Stimulated activated naive CD8-positive, alpha-beta T cell treated with anti-CD3 and anti-CD28 coated beads, Interleukin-15, Interleukin-2, amounts not matched to agents 100 U/mL and 50 U/mL, for 24 hours (primary cell): ENCODE data around the gene CHRM5.

Experiments used
- ATAC-seq: fragments of 150-1000 bp; cut with Tn5 transposase; one replicate; pipeline ENCODE4 v1.10.0; 2021
- DNase-seq: peaks from one replicate; pipeline ENCODE4 v3.0.0; 2021

CHRM5 gene

GRCh38 chr15:34085746-34086145 lies 117.4 kb downstream of the CHRM5 start:
- ATAC-seq = no peak
- no peak for DNase-seq

- DNase-seq (no peak), ATAC-seq (no peak)
These were observed 131.6 kb downstream of the CHRM5 start for GRCh38 chr15:34099914-34100313.

GRCh38 chr15:34101366-34102174 lies 133.3 kb downstream of the CHRM5 start, which contains the start of the genes EMC7 and PGBD4:
EMC7 (minus strand) TSS chr15:34101862; CDS start chr15:34101839, 23 bp downstream.
PGBD4 (plus strand) TSS chr15:34102083; CDS start chr15:34102532, 449 bp downstream.
- DNase-seq (peak; percentile 99), ATAC-seq (peak; percentile 100)

GRCh38 chr15:34102175-34102925 lies 134.1 kb downstream of the CHRM5 start:
- no peak for ATAC-seq
- peak; percentile 7 for DNase-seq

- DNase-seq = no peak
- no peak for ATAC-seq
These were observed 138.1 kb downstream of the CHRM5 start for GRCh38 chr15:34106423-34106822.

- ATAC-seq (no peak), DNase-seq (no peak)
These were observed 139.0 kb downstream of the CHRM5 start for GRCh38 chr15:34107315-34107714.

GRCh38 chr15:34109797-34110663 lies 141.7 kb downstream of the CHRM5 start:
- DNase-seq (no peak), ATAC-seq (no peak)

- no peak for ATAC-seq
- DNase-seq = no peak
These were observed 143.2 kb downstream of the CHRM5 start for GRCh38 chr15:34111488-34111887.

GRCh38 chr15:34114215-34114614 lies 145.9 kb downstream of the CHRM5 start:
- no peak for ATAC-seq

GRCh38 chr15:34114739-34115138 lies 146.4 kb downstream of the CHRM5 start:
- DNase-seq = no peak
- ATAC-seq = no peak

More at GRCh38 chr15:34114215-34114614, 145.9 kb downstream of the CHRM5 start:
- no peak for DNase-seq

GRCh38 chr15:34116620-34117019 lies 148.3 kb downstream of the CHRM5 start:
- DNase-seq = no peak

More at GRCh38 chr15:34116620-34117019, 148.3 kb downstream of the CHRM5 start:
- ATAC-seq = no peak
